GM12878 (cell line): ENCODE measurements around the gene FBXL7. TPM values are rescaled to one million over a fixed set of nuclear protein-coding genes. Genes with fewer than 3 reads are reported as not detected.

Source experiments
- ATAC-seq: fragments of 200-7000 bp; cut with Tn5 transposase; 3 replicates; pipeline ENCODE4 v1.9.1; 2020; ENCODE audit warnings: mild to moderate bottlenecking, moderate library complexity
- BruUV-seq: library from RNA; stranded (reverse); fragments of 400-500 nt; replicated peaks from 2 replicates; lab custom pipeline; 2021; lab: Mats Ljungman, UMichigan
- CTCF ChIA-PET: fragments of 300-600 bp; sonication (Branson Sonifier 250); formaldehyde crosslinking; extraction: SDS; loops from one replicate; lab custom pipeline; 2021; ENCODE audit warnings: inconsistent platforms; lab: Yijun Ruan, JAX
- POLR2A ChIA-PET: fragments of 350-600 bp; formaldehyde crosslinking; extraction: SDS; loops from one replicate; lab custom pipeline; 2021; ENCODE audit warnings: inconsistent platforms; lab: Charles Lee
- RAD21 ChIA-PET: fragments of 300-600 bp; sonication (Branson Sonifier 250); formaldehyde crosslinking; loops from one replicate; lab custom pipeline; 2023; ENCODE audit warnings: antibody characterized with exemption; ENCODE audit not compliant: unreplicated experiment; lab: Charles Lee
- SMC1A ChIA-PET: fragments of 300-600 bp; sonication (Branson Sonifier 250); formaldehyde crosslinking; loops from one replicate; lab custom pipeline; 2023; ENCODE audit not compliant: unreplicated experiment, uncharacterized antibody; lab: Charles Lee
- DNase-seq: peaks from one replicate; pipeline ENCODE4 v3.0.0-alpha.2; 2011; ENCODE audit warnings: low read depth, low spot score
- FAIRE-seq: peaks from 3 replicates; lab custom pipeline; 2011; peaks lifted over from hg19 to GRCh38; lab: Jason Lieb, UNC
- H2AFZ ChIP-seq: 2 replicates; pipeline ENCODE4 v1.6.0; 2011; ENCODE audit warnings: low read depth, low read length, control low read depth; ENCODE audit not compliant: control insufficient read depth
- H3K27ac ChIP-seq: 2 replicates; pipeline ENCODE4 v1.5.1; 2011; ENCODE audit warnings: control low read depth; ENCODE audit not compliant: control insufficient read depth, insufficient read depth
- H3K27me3 ChIP-seq, 2 experiments: replicated peaks in 1 of 2; 2 replicates each; pipeline versions ENCODE4 v1.6.0 to v1.6.1; 2011; ENCODE audit warnings: low read length in 1 of 2; ENCODE audit not compliant: control insufficient read depth in 2 of 2, insufficient read depth in 2 of 2
- H3K36me3 ChIP-seq, 2 experiments: 2 replicates each; pipeline ENCODE4 v1.5.1; 2011; ENCODE audit warnings: low read length in 1 of 2; ENCODE audit not compliant: control insufficient read depth in 2 of 2, insufficient read depth in 2 of 2
- H3K4me1 ChIP-seq: 2 replicates; pipeline ENCODE4 v1.6.1; 2011; ENCODE audit warnings: mild to moderate bottlenecking, low read length, moderate library complexity, mixed read lengths; ENCODE audit not compliant: control insufficient read depth, insufficient read depth
- H3K4me2 ChIP-seq: 2 replicates; pipeline ENCODE4 v1.6.0; 2011; ENCODE audit warnings: control low read depth; ENCODE audit not compliant: control insufficient read depth, insufficient read depth
- H3K4me3 ChIP-seq: fragments of 200-600 bp; sonication (generic); 2 replicates; pipeline ENCODE4 v1.5.1; 2016
- H3K79me2 ChIP-seq: 2 replicates; pipeline ENCODE4 v1.6.0; 2011; ENCODE audit warnings: low read length; ENCODE audit not compliant: control insufficient read depth, insufficient read depth
- H3K9ac ChIP-seq: 2 replicates; pipeline ENCODE4 v1.8.0; 2011; ENCODE audit warnings: low read length, control low read depth, mixed read lengths; ENCODE audit not compliant: control insufficient read depth, insufficient read depth
- H3K9me3 ChIP-seq: replicated peaks from 3 replicates; pipeline ENCODE4 v1.5.1; 2011; ENCODE audit warnings: mild to moderate bottlenecking, low read length; ENCODE audit not compliant: control insufficient read depth, insufficient read depth
- H4K20me1 ChIP-seq: 2 replicates; pipeline ENCODE4 v1.6.0; 2011; ENCODE audit not compliant: control insufficient read depth, insufficient read depth
- CHD2 ChIP-seq: IDR thresholded peaks from 2 replicates; pipeline ENCODE4 v1.6.1; 2011; ENCODE audit warnings: low read depth, low read length, improper control_type of control experiment, borderline replicate concordance
- EZH2 ChIP-seq: IDR thresholded peaks from 2 replicates; pipeline ENCODE4 v1.6.1; 2012; ENCODE audit warnings: low read depth, mild to moderate bottlenecking, control low read depth, inconsistent platforms, low read length, borderline replicate concordance; ENCODE audit not compliant: control insufficient read depth
- IKZF2 ChIP-seq, 2 experiments: fragments of 450-650 bp; IDR thresholded peaks; 2 replicates each; pipeline ENCODE4 v1.6.1; 2017; ENCODE audit warnings: mild to moderate bottlenecking in 2 of 2, moderate library complexity in 2 of 2
- KLF5 ChIP-seq: fragments of 450-650 bp; IDR thresholded peaks from 2 replicates; pipeline ENCODE4 v1.6.1; 2014; ENCODE audit warnings: mild to moderate bottlenecking; ENCODE audit not compliant: partially characterized antibody
- MYC ChIP-seq: IDR thresholded peaks from 2 replicates; pipeline ENCODE4 v1.6.1; 2011; ENCODE audit warnings: mild to moderate bottlenecking, low read length, moderate library complexity, inconsistent platforms; ENCODE audit not compliant: insufficient read depth, insufficient replicate concordance, insufficient read length, severe bottlenecking
- RCOR1 ChIP-seq: conservative IDR thresholded peaks from 2 replicates; pipeline ENCODE4 v1.6.1; 2012; ENCODE audit warnings: low read depth, low read length, improper control_type of control experiment
- STAT3 ChIP-seq: IDR thresholded peaks from 2 replicates; pipeline ENCODE4 v1.6.1; 2011; ENCODE audit warnings: low read depth, low read length, improper control_type of control experiment
- SUPT20H ChIP-seq: IDR thresholded peaks from 2 replicates; pipeline ENCODE4 v1.6.1; 2011; ENCODE audit warnings: low read depth, mild to moderate bottlenecking, low read length, moderate library complexity, borderline replicate concordance; ENCODE audit not compliant: control insufficient read depth
- ZZZ3 ChIP-seq: IDR thresholded peaks from 2 replicates; pipeline ENCODE4 v1.6.1; 2011; ENCODE audit warnings: low read depth; ENCODE audit not compliant: control insufficient read depth, insufficient read length
- in situ Hi-C: fragments of 300-500 bp; cut with MboI; formaldehyde crosslinking; loops from 9 replicates; pipeline ENCODE4 v1.14.3; 2018; ENCODE audit warnings: mixed read lengths
- intact Hi-C: fragments of 100-400 bp; cut with micrococcal nuclease; formaldehyde crosslinking; loops from one replicate; pipeline ENCODE4 v1.14.2; 2022; ENCODE audit not compliant: unreplicated experiment
- polyA plus RNA-seq, 11 experiments: library from polyadenylated mRNA; depleted of rRNA in 4 of 11; unstranded in 6 of 11; stranded (reverse) in 5 of 11; fragments of >200 nt; fragmentation: Nextera tagmentation in 4 of 11; fragmentation: Illumina TruSeq in 1 of 11; extraction: Ambion mirVana in 4 of 11; extraction: Trizol in 1 of 11; gene quantifications; 1 replicate in 1 of 11; 2 replicates in 10 of 11; pipeline versions ENCODE4 v1.2.1 to v1.2.3, GENCODE V29; 2011 to 2016; ENCODE audit warnings: inconsistent platforms in 2 of 11, missing spikeins in 2 of 11, low read depth in 1 of 11
- total RNA-seq, 4 experiments: library from RNA; depleted of rRNA in 3 of 4; stranded (reverse); fragments of >200 nt in 3 of 4; fragmentation: Illumina TruSeq in 1 of 4; extraction: Trizol in 1 of 4; gene quantifications; 2 replicates each; pipeline versions ENCODE4 v1.2.1 to v1.2.3, GENCODE V29; 2013 to 2021
- TF ChIP-seq, protein P1 (sequence below): IDR thresholded peaks from 2 replicates; pipeline ENCODE4 v1.6.1; 2012; ENCODE audit warnings: low read depth, low read length, improper control_type of control experiment
- TF ChIP-seq, protein P2 (sequence below): fragments of 450-650 bp; formaldehyde crosslinking; IDR thresholded peaks from 2 replicates; pipeline ENCODE4 v1.4.0; 2020; ENCODE audit warnings: mild to moderate bottlenecking, moderate library complexity
- TF ChIP-seq, protein P3 (sequence below): fragments of 450-650 bp; IDR thresholded peaks from 2 replicates; pipeline ENCODE4 v1.6.1; 2017; ENCODE audit warnings: antibody characterized with exemption, mild to moderate bottlenecking, moderate library complexity

The FBXL7 gene
- total and polyA plus RNA-seq, 10 of the 15 experiments (the other 5 are each of a cell fraction or from before 2014, with no cell fraction given), result 0.03 to 0.44 (median 0.16) TPM

DNA sequence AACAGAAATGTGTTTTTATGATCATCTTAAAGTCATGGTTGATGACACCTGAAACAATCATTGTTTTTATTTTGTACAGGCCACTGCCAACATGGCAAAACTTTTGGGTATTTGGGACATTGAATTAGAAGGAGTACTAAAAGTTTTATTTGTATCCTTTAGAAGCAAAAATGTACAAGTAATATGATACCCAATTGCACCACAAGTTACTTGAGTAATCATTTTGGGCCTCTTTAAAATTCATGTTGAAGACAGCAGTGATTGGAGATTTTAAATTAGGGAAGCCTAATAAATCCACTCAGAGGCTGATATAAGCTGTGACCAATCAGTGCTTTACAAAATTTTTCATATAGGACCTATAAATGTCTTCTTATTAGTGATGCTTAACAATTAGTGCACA, 466.7 kb downstream of the FBXL7 start:
- Histone ChIP-seq H3K9ac (no peak overlapping the region), H4K20me1 (no peaks in the 10 kb centered on the region), H3K79me2 (no peaks in the 10 kb centered on the region), H3K9me3 (no peaks in the 10 kb centered on the region), H2AFZ (no peak overlapping the region), H3K4me1 (no peaks in the 10 kb centered on the region), H3K4me2 (no peak overlapping the region), H3K27me3 (no peaks in the 10 kb centered on the region), H3K27ac (no peak overlapping the region), H3K4me3 (no peak overlapping the region), H3K36me3 (no peaks in the 10 kb centered on the region)
- intact Hi-C loops (no loop called here), in situ Hi-C loops (no loop called here)
- SMC1A ChIA-PET, result no interaction called here
- TF ChIP-seq STAT3 (no peak), RCOR1 (no peak), KLF5 (no peak), SUPT20H (no peak), EZH2 (no peak), IKZF2 (IDR thresholded peaks at IDR 0.05) (no peak), ZZZ3 (no peak), CHD2 (no peak), MYC (no peak)
- TF ChIP-seq, protein P1, sequence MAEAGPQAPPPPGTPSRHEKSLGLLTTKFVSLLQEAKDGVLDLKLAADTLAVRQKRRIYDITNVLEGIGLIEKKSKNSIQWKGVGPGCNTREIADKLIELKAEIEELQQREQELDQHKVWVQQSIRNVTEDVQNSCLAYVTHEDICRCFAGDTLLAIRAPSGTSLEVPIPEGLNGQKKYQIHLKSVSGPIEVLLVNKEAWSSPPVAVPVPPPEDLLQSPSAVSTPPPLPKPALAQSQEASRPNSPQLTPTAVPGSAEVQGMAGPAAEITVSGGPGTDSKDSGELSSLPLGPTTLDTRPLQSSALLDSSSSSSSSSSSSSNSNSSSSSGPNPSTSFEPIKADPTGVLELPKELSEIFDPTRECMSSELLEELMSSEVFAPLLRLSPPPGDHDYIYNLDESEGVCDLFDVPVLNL, result no peak
- TF ChIP-seq, protein P2, sequence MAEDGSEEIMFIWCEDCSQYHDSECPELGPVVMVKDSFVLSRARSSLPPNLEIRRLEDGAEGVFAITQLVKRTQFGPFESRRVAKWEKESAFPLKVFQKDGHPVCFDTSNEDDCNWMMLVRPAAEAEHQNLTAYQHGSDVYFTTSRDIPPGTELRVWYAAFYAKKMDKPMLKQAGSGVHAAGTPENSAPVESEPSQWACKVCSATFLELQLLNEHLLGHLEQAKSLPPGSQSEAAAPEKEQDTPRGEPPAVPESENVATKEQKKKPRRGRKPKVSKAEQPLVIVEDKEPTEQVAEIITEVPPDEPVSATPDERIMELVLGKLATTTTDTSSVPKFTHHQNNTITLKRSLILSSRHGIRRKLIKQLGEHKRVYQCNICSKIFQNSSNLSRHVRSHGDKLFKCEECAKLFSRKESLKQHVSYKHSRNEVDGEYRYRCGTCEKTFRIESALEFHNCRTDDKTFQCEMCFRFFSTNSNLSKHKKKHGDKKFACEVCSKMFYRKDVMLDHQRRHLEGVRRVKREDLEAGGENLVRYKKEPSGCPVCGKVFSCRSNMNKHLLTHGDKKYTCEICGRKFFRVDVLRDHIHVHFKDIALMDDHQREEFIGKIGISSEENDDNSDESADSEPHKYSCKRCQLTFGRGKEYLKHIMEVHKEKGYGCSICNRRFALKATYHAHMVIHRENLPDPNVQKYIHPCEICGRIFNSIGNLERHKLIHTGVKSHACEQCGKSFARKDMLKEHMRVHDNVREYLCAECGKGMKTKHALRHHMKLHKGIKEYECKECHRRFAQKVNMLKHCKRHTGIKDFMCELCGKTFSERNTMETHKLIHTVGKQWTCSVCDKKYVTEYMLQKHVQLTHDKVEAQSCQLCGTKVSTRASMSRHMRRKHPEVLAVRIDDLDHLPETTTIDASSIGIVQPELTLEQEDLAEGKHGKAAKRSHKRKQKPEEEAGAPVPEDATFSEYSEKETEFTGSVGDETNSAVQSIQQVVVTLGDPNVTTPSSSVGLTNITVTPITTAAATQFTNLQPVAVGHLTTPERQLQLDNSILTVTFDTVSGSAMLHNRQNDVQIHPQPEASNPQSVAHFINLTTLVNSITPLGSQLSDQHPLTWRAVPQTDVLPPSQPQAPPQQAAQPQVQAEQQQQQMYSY (CRISPR knock-in tag), result no peak
- TF ChIP-seq, protein P3, sequence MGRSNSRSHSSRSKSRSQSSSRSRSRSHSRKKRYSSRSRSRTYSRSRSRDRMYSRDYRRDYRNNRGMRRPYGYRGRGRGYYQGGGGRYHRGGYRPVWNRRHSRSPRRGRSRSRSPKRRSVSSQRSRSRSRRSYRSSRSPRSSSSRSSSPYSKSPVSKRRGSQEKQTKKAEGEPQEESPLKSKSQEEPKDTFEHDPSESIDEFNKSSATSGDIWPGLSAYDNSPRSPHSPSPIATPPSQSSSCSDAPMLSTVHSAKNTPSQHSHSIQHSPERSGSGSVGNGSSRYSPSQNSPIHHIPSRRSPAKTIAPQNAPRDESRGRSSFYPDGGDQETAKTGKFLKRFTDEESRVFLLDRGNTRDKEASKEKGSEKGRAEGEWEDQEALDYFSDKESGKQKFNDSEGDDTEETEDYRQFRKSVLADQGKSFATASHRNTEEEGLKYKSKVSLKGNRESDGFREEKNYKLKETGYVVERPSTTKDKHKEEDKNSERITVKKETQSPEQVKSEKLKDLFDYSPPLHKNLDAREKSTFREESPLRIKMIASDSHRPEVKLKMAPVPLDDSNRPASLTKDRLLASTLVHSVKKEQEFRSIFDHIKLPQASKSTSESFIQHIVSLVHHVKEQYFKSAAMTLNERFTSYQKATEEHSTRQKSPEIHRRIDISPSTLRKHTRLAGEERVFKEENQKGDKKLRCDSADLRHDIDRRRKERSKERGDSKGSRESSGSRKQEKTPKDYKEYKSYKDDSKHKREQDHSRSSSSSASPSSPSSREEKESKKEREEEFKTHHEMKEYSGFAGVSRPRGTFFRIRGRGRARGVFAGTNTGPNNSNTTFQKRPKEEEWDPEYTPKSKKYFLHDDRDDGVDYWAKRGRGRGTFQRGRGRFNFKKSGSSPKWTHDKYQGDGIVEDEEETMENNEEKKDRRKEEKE, result no peak
- CTCF ChIA-PET, result no interaction called here
- POLR2A ChIA-PET, result no interaction called here
- no TSS peak for BruUV-seq
- no peak for FAIRE-seq
- ATAC-seq, result no peak
- RAD21 ChIA-PET, result no interaction called here
- no peak for DNase-seq
